HG02623 (cell line): Measurements from ENCODE around the gene IFNL2.
"Not testable (repeated sequence)": the region's sequence is repeated elsewhere in the genome, so short reads cannot be mapped to it uniquely, and the experiment has no call there.

ENCODE experiments used
- ATAC-seq: cut with Tn5 transposase; IDR thresholded peaks from one replicate; pipeline ENCODE4 v1.9.1; 2021; ENCODE audit warnings: moderate library complexity; ENCODE audit not compliant: unreplicated experiment

IFNL2 gene

GRCh38 chr19:39268085-39268484 is at the start of gene IFNL2:
TSS of gene IFNL2 (plus strand) at chr19:39268396. CDS start at chr19:39268569, 173 bp downstream.
- ATAC-seq: not testable (repeated sequence)

- ATAC-seq: not testable (repeated sequence)
These were observed 49.1 kb upstream of the IFNL2 start for GRCh38 chr19:39219108-39219507.

GRCh38 chr19:39223703-39224279 is 44.4 kb upstream of the IFNL2 start:
- no peak for ATAC-seq

GRCh38 chr19:39224910-39225309 is 43.3 kb upstream of the IFNL2 start:
- ATAC-seq: no peak

- no peak for ATAC-seq
These were observed 38.0 kb upstream of the IFNL2 start for GRCh38 chr19:39230096-39230764.

- ATAC-seq: no peak
These were observed 35.5 kb upstream of the IFNL2 start for GRCh38 chr19:39232708-39233107.

- no peak for ATAC-seq
These were observed 31.7 kb upstream of the IFNL2 start for GRCh38 chr19:39236527-39236926.

- ATAC-seq: no peak
These were observed 30.7 kb upstream of the IFNL2 start for GRCh38 chr19:39237200-39238184.

- ATAC-seq: no peak
These were observed 30.0 kb upstream of the IFNL2 start for GRCh38 chr19:39238209-39238608.

GRCh38 chr19:39238944-39239343 is 29.3 kb upstream of the IFNL2 start:
- no peak for ATAC-seq

- ATAC-seq: no peak
These were observed 27.8 kb upstream of the IFNL2 start for GRCh38 chr19:39240421-39240820.

- not testable (repeated sequence) for ATAC-seq
These were observed 24.5 kb upstream of the IFNL2 start for GRCh38 chr19:39243741-39244140.

GRCh38 chr19:39244410-39245100 is 23.6 kb upstream of the IFNL2 start, which contains the start of gene IFNL3:
TSS of gene IFNL3 (minus strand) at chr19:39245006. CDS start at chr19:39244967, 39 bp downstream.
- ATAC-seq: not testable (repeated sequence)

GRCh38 chr19:39245166-39245565 is 23.0 kb upstream of the IFNL2 start:
- not testable (repeated sequence) for ATAC-seq

GRCh38 chr19:39246951-39247669 is 21.1 kb upstream of the IFNL2 start:
- ATAC-seq: no peak

- ATAC-seq: no peak
These were observed 20.2 kb upstream of the IFNL2 start for GRCh38 chr19:39247701-39248664.

GRCh38 chr19:39248806-39249205 is 19.4 kb upstream of the IFNL2 start, which contains the start of gene IFNL4:
TSS of gene IFNL4 (minus strand) at chr19:39248856.
- no peak for ATAC-seq

- no peak for ATAC-seq
These were observed 17.1 kb upstream of the IFNL2 start for GRCh38 chr19:39251081-39251480.

- ATAC-seq: no peak
These were observed 16.4 kb upstream of the IFNL2 start for GRCh38 chr19:39251846-39252245.
